ENCODE data around the gene MRLN. TPM values are rescaled to one million over a fixed set of nuclear protein-coding genes. Genes with fewer than 3 reads are reported as not detected.

The MRLN gene
- total RNA-seq, 2 experiments from 2014 or later: 0.56 TPM; not detected in 1

DNA sequence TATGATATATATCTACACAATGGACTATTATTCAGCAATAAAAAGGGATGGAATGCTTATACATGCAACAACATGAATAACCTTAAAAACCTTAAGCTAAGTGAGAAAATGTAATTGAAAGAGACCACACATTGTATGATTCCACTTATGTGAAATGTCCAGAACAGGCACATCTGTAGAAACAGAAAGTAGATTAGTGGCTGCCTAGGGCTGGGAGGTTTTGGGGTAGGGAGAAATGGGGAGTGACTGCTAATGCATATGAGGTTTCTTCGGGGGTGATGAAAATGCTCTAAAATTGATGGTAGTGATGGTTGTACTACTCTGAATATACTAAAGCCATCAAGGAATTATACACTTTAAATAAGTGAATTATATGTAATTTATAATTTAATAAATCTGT, 58.3 kb downstream of the MRLN start:
- intact Hi-C loops (cut with DNase I, micrococcal nuclease): no loop called here
- H3K4me3 ChIP-seq (ENCODE audit: low read length): no peak overlapping the region
- no peak overlapping the region for H3K4me3 Mint-ChIP-seq
- H3K36me3 Mint-ChIP-seq (ENCODE audit: low read depth): no peaks in the 10 kb centered on the region
- no peak overlapping the region for H3K27ac ChIP-seq (ENCODE audit: low read depth in 1 of 2, low read length in 2 of 2)
- H3K9me3 Mint-ChIP-seq: no peaks in the 10 kb centered on the region
- no peak overlapping the region for H3K27ac Mint-ChIP-seq
- H3K4me1 Mint-ChIP-seq (ENCODE audit: low read depth): no peaks in the 10 kb centered on the region
- H3K27me3 Mint-ChIP-seq: peaks cover 18% of the 10 kb centered on the region
- H3K4me1 ChIP-seq (ENCODE audit: insufficient read depth, low read length): no peaks in the 10 kb centered on the region
- POLR2A ChIA-PET: no interaction called here
- peaks cover 0 to 4% of the 10 kb centered on the region in 2 experiments for H3K9me3 ChIP-seq (ENCODE audit: control insufficient read depth in 1 of 2, insufficient read depth in 1 of 2, low read length in 2 of 2)
- CTCF ChIA-PET: no interaction called here
- DNase-seq (no peak), ATAC-seq (ENCODE audit: poor library complexity) (no peak)
- H3K27me3 ChIP-seq (ENCODE audit: control insufficient read depth in 1 of 2, insufficient read depth in 2 of 2, low read length in 2 of 2): no peaks in the 10 kb centered on the region
- no peaks in the 10 kb centered on the region for H3K36me3 ChIP-seq (ENCODE audit: insufficient read depth, low read length)
- TF ChIP-seq, protein P1, sequence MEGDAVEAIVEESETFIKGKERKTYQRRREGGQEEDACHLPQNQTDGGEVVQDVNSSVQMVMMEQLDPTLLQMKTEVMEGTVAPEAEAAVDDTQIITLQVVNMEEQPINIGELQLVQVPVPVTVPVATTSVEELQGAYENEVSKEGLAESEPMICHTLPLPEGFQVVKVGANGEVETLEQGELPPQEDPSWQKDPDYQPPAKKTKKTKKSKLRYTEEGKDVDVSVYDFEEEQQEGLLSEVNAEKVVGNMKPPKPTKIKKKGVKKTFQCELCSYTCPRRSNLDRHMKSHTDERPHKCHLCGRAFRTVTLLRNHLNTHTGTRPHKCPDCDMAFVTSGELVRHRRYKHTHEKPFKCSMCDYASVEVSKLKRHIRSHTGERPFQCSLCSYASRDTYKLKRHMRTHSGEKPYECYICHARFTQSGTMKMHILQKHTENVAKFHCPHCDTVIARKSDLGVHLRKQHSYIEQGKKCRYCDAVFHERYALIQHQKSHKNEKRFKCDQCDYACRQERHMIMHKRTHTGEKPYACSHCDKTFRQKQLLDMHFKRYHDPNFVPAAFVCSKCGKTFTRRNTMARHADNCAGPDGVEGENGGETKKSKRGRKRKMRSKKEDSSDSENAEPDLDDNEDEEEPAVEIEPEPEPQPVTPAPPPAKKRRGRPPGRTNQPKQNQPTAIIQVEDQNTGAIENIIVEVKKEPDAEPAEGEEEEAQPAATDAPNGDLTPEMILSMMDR (IDR thresholded peaks at IDR 0.05): no peak

DNA sequence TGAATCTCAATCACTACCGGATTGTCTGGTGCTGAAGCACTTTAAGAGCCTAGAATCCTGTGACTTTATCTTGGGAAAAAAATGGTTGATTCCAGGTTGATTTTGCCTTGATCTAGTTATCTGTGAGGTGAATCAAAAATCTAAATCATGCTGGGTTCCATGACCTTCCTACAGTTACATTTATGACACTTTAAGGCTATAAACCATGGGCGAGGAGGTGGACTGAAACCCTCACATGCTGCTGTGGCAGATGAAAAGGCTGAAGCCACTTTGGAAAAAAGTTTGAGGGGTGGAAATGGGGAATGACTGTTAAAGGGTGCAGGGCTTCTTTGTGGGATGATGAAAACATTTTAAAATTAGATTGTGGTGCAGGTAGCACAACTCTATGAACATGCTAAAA, 61.1 kb downstream of the MRLN start:
- DNase-seq (no peak), ATAC-seq (ENCODE audit: poor library complexity) (no peak)
- no peaks in the 10 kb centered on the region for H3K9me3 Mint-ChIP-seq
- H3K27ac Mint-ChIP-seq: no peak overlapping the region
- TF ChIP-seq, protein P1 (IDR thresholded peaks at IDR 0.05): no peak
- no peak overlapping the region for H3K4me3 Mint-ChIP-seq
- ChIA-PET POLR2A (no interaction called here), CTCF (no interaction called here)
- intact Hi-C loops (cut with DNase I, micrococcal nuclease): no loop called here
- Histone ChIP-seq H3K9me3 (ENCODE audit: control insufficient read depth in 1 of 2, insufficient read depth in 1 of 2, low read length in 2 of 2) (peaks cover 0 to 4% of the 10 kb centered on the region in 2 experiments), H3K27ac (ENCODE audit: low read depth in 1 of 2, low read length in 2 of 2) (no peak overlapping the region), H3K36me3 (ENCODE audit: insufficient read depth, low read length) (no peaks in the 10 kb centered on the region), H3K4me1 (ENCODE audit: insufficient read depth, low read length) (no peaks in the 10 kb centered on the region), H3K27me3 (ENCODE audit: control insufficient read depth in 1 of 2, insufficient read depth in 2 of 2, low read length in 2 of 2) (no peaks in the 10 kb centered on the region), H3K4me3 (ENCODE audit: low read length) (no peak overlapping the region)
- H3K27me3 Mint-ChIP-seq: peaks cover 14% of the 10 kb centered on the region
- no peaks in the 10 kb centered on the region for H3K4me1 Mint-ChIP-seq (ENCODE audit: low read depth)
- H3K36me3 Mint-ChIP-seq (ENCODE audit: low read depth): no peaks in the 10 kb centered on the region

DNA sequence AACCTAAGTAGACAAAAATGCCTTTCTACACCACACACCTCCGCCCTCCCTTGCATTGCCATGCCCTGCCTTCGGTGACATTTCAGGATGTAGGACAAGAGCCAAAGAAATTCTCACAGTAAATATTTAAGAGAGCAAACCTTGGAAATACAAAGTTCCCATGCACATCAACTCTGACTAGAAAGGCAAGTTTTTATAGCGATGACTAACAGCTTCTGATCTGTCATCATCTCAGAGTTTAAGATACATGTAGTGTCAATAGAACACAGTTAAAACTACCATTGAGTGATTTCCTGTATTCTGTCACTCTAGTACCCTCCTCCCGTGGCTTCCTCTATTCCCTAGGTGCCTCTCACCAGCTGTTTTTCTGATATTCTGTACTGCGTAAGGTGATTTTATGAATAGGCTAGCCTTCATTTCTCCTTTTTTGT, 64.3 kb downstream of the MRLN start:
- H3K4me3 Mint-ChIP-seq: no peak overlapping the region

More for the DNA sequence above, 64.3 kb downstream of the MRLN start:
- no peaks in the 10 kb centered on the region for H3K4me1 Mint-ChIP-seq (ENCODE audit: low read depth)
- CTCF ChIA-PET: no interaction called here
- no peaks in the 10 kb centered on the region for H3K27me3 ChIP-seq (ENCODE audit: control insufficient read depth in 1 of 2, insufficient read depth in 2 of 2, low read length in 2 of 2)
- no peaks in the 10 kb centered on the region for H3K4me1 ChIP-seq (ENCODE audit: insufficient read depth, low read length)
- H3K27ac ChIP-seq (ENCODE audit: low read depth in 1 of 2, low read length in 2 of 2): no peak overlapping the region
- peaks cover 14% of the 10 kb centered on the region for H3K27me3 Mint-ChIP-seq
- TF ChIP-seq, protein P1 (IDR thresholded peaks at IDR 0.05): no peak
- ATAC-seq (ENCODE audit: poor library complexity) (no peak), DNase-seq (no peak)
- no peaks in the 10 kb centered on the region for H3K9me3 ChIP-seq (ENCODE audit: control insufficient read depth in 1 of 2, insufficient read depth in 1 of 2, low read length in 2 of 2)
- no peaks in the 10 kb centered on the region for H3K9me3 Mint-ChIP-seq
- POLR2A ChIA-PET: no interaction called here
- intact Hi-C loops (cut with DNase I, micrococcal nuclease): no loop called here
- no peak overlapping the region for H3K27ac Mint-ChIP-seq
- H3K36me3 ChIP-seq (ENCODE audit: insufficient read depth, low read length): no peaks in the 10 kb centered on the region
- H3K4me3 ChIP-seq (ENCODE audit: low read length): no peak overlapping the region
- no peaks in the 10 kb centered on the region for H3K36me3 Mint-ChIP-seq (ENCODE audit: low read depth)
